MCF 10A (cell line): Measurements from ENCODE around the gene PHF1. TPM values are rescaled to one million over a fixed set of nuclear protein-coding genes. Genes with fewer than 3 reads are reported as not detected.

ENCODE experiments used
- BruUV-seq: library from RNA; stranded (reverse); fragments of 400-500 nt; replicated peaks from 2 replicates; lab custom pipeline; 2021; lab: Mats Ljungman, UMichigan
- CTCF ChIA-PET: fragments of 300-600 bp; sonication (Branson Sonifier 250); formaldehyde crosslinking; extraction: SDS; loops from one replicate; lab custom pipeline; 2021; ENCODE audit warnings: antibody characterized with exemption, inconsistent platforms; lab: Yijun Ruan, JAX
- POLR2A ChIA-PET: fragments of 300-600, 350-650 bp; sonication (Branson Sonifier 250); formaldehyde crosslinking; extraction: SDS; loops from one replicate; lab custom pipeline; 2020; ENCODE audit warnings: antibody characterized with exemption, inconsistent platforms; lab: Yijun Ruan, JAX
- DNase-seq: peaks from one replicate; pipeline ENCODE4 v3.0.0-alpha.2; 2018; ENCODE audit not compliant: unreplicated experiment
- H3K27ac Mint-ChIP-seq: one replicate; pipeline ENCODE4 v1.8.0; 2022; ENCODE audit warnings: mild to moderate bottlenecking, low read depth, mixed read lengths; ENCODE audit not compliant: unreplicated experiment
- H3K27me3 Mint-ChIP-seq: one replicate; pipeline ENCODE4 v1.8.0; 2022; ENCODE audit warnings: mixed read lengths; ENCODE audit not compliant: insufficient read depth, unreplicated experiment
- H3K36me3 Mint-ChIP-seq: one replicate; pipeline ENCODE4 v1.8.0; 2022; ENCODE audit warnings: mild to moderate bottlenecking, moderate library complexity, mixed read lengths; ENCODE audit not compliant: insufficient read depth, unreplicated experiment
- H3K4me1 Mint-ChIP-seq: one replicate; pipeline ENCODE4 v1.8.0; 2022; ENCODE audit warnings: mixed read lengths; ENCODE audit not compliant: insufficient read depth, unreplicated experiment
- H3K4me3 Mint-ChIP-seq: one replicate; pipeline ENCODE4 v1.8.0; 2022; ENCODE audit warnings: mild to moderate bottlenecking, moderate library complexity, mixed read lengths; ENCODE audit not compliant: unreplicated experiment
- H3K9me3 Mint-ChIP-seq: one replicate; pipeline ENCODE4 v1.8.0; 2022; ENCODE audit warnings: mixed read lengths; ENCODE audit not compliant: unreplicated experiment
- CTCF ChIP-seq: fragments of 200-600 bp; IDR thresholded peaks from one replicate; pipeline ENCODE4 v1.8.0; 2022; ENCODE audit warnings: antibody characterized with exemption, mild to moderate bottlenecking; ENCODE audit not compliant: unreplicated experiment
- intact Hi-C: fragments of 100-400 bp; cut with micrococcal nuclease; formaldehyde crosslinking; loops from 2 replicates; pipeline ENCODE4 v1.14.1; 2022
- total RNA-seq: library from RNA; stranded (reverse); gene quantifications from 2 replicates; pipeline ENCODE4 v1.2.3, GENCODE V29; 2022

PHF1 gene
- total RNA-seq, 1 experiment from 2014 or later, result 28.9 TPM

- Mint-ChIP-seq H3K4me1 (peaks cover under 1% of the 10 kb centered on the region), H3K27me3 (no peaks in the 10 kb centered on the region), H3K36me3 (peaks cover 27% of the 10 kb centered on the region), H3K27ac (no peak overlapping the region), H3K9me3 (no peaks in the 10 kb centered on the region), H3K4me3 (no peak overlapping the region)
- ChIA-PET POLR2A (interaction anchor here (1.0 to 1.4 kb wide), 2 partner anchors 8 to 9 kb away, joined by 3 read pairs; partner anchors contain the start of gene ZBTB9), CTCF (interaction anchor here (0.6 kb wide), 2 partner anchors 16 to 306 kb away, joined by 4 read pairs; no protein-coding TSS in a partner anchor)
- no peak for TF ChIP-seq CTCF
- intact Hi-C loops, result no loop called here
- no peak for DNase-seq
- no TSS peak for BruUV-seq
Measured at GRCh38 chr6:33445119-33445603, 34.3 kb downstream of the PHF1 start.

GRCh38 chr6:33446356-33446755 lies 35.5 kb downstream of the PHF1 start:
- H3K9me3 Mint-ChIP-seq, result no peaks in the 10 kb centered on the region
- TF ChIP-seq CTCF, result no peak
- H3K27me3 Mint-ChIP-seq, result no peaks in the 10 kb centered on the region
- peaks cover 27% of the 10 kb centered on the region for H3K36me3 Mint-ChIP-seq
- CTCF ChIA-PET, result no interaction called here
- intact Hi-C loops, result no loop called here
- POLR2A ChIA-PET, result interaction anchor here (0.6 kb wide), 1 partner anchor 20 kb away, joined by 3 read pairs; no protein-coding TSS in a partner anchor
- peaks cover 7% of the 10 kb centered on the region for H3K4me1 Mint-ChIP-seq
- no peak overlapping the region for H3K4me3 Mint-ChIP-seq
- no peak overlapping the region for H3K27ac Mint-ChIP-seq
- no peak for DNase-seq
- BruUV-seq, result no TSS peak

- no peak for DNase-seq
- ChIA-PET POLR2A (interaction anchor here (0.5 to 1.2 kb wide), 2 partner anchors 18 to 174 kb away, joined by 3 to 4 read pairs; no protein-coding TSS in a partner anchor), CTCF (interaction anchor here (0.5 kb wide), 1 partner anchor 335 kb away, joined by 4 read pairs; no protein-coding TSS in a partner anchor)
- H3K4me3 Mint-ChIP-seq, result no peak overlapping the region
- H3K9me3 Mint-ChIP-seq, result no peaks in the 10 kb centered on the region
- peaks cover 18% of the 10 kb centered on the region for H3K4me1 Mint-ChIP-seq
- TF ChIP-seq CTCF, result no peak
- peak overlapping the region; percentile 47 for H3K27ac Mint-ChIP-seq
- BruUV-seq, result no TSS peak
- intact Hi-C loops, result no loop called here
- peaks cover 21% of the 10 kb centered on the region for H3K36me3 Mint-ChIP-seq
- no peaks in the 10 kb centered on the region for H3K27me3 Mint-ChIP-seq
Measured at GRCh38 chr6:33450434-33450833, 39.6 kb downstream of the PHF1 start.

- Mint-ChIP-seq H3K4me1 (peaks cover 18% of the 10 kb centered on the region), H3K27me3 (no peaks in the 10 kb centered on the region), H3K36me3 (peaks cover 22% of the 10 kb centered on the region), H3K9me3 (no peaks in the 10 kb centered on the region), H3K4me3 (no peak overlapping the region), H3K27ac (no peak overlapping the region)
- TF ChIP-seq CTCF, result no peak
- ChIA-PET CTCF (no interaction called here), POLR2A (no interaction called here)
- intact Hi-C loops, result no loop called here
- BruUV-seq, result no TSS peak
- DNase-seq, result no peak
Measured at GRCh38 chr6:33451606-33452005, 40.8 kb downstream of the PHF1 start.
